ENCODE results near the gene CCDC97.

The CCDC97 gene

GRCh38 chr19:41322451-41322850 lies 12.5 kb downstream of the CCDC97 start:
- TF ChIP-seq CTCF (conservative IDR thresholded peaks at IDR 0.05; ENCODE audit: low read depth, low read length): no peak
- Histone ChIP-seq H2AFZ (ENCODE audit: low read depth) (no peak overlapping the region), H3K4me3 (IDR thresholded peaks at IDR 0.05; ENCODE audit: insufficient read depth, low read depth, low read length) (no peak overlapping the region), H3K36me3 (ENCODE audit: insufficient read depth) (peaks cover 1% of the 10 kb centered on the region; the same call in 1 of the 2 replicates), H3K79me2 (ENCODE audit: insufficient read depth, low read depth) (peaks cover 11% of the 10 kb centered on the region), H3K4me2 (no peak overlapping the region), H3K4me1 (ENCODE audit: low read depth, poor library complexity, severe bottlenecking) (peaks cover 19% of the 10 kb centered on the region), H3K27ac (no peak overlapping the region), H3K9ac (no peak overlapping the region), H3K27me3 (ENCODE audit: insufficient read depth, low read depth) (no peaks in the 10 kb centered on the region), H4K20me1 (ENCODE audit: insufficient read depth) (no peaks in the 10 kb centered on the region)

DNA sequence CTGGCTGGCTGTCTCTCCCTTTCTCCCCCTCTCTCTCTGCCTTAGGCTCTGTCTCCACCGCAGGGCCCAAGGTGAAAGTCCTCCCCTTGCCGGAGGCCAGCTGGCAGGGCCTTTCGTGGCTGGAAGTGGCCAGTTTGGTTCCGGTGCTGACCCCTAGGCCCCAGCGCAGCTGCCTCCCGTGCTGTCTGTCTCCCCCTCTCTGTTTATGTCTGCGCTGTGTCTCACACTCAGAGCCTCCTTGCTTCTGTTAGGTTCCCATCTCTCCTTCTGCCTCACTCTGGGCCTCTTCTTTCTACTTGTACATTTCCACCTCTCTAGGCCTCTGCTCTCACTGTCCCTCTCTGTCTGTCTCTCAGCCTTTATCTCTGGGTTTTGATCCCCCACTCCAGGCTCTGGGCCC lies 13.1 kb downstream of the CCDC97 start:
- no peak overlapping the region for H2AFZ ChIP-seq (ENCODE audit: low read depth)
- no peak overlapping the region for H3K4me3 ChIP-seq (IDR thresholded peaks at IDR 0.05; ENCODE audit: insufficient read depth, low read depth, low read length)
- H4K20me1 ChIP-seq (ENCODE audit: insufficient read depth): no peaks in the 10 kb centered on the region
- H3K27ac ChIP-seq: no peak overlapping the region
- H3K4me2 ChIP-seq: no peak overlapping the region
- peaks cover 25% of the 10 kb centered on the region for H3K4me1 ChIP-seq (ENCODE audit: low read depth, poor library complexity, severe bottlenecking)
- H3K9ac ChIP-seq: no peak overlapping the region
- no peak for TF ChIP-seq CTCF (conservative IDR thresholded peaks at IDR 0.05; ENCODE audit: low read depth, low read length)
- H3K79me2 ChIP-seq (ENCODE audit: insufficient read depth, low read depth): peaks cover 11% of the 10 kb centered on the region
- H3K36me3 ChIP-seq (ENCODE audit: insufficient read depth): no peaks in the 10 kb centered on the region; the same call in 1 of the 2 replicates
- H3K27me3 ChIP-seq (ENCODE audit: insufficient read depth, low read depth): no peaks in the 10 kb centered on the region

- Histone ChIP-seq H3K4me3 (IDR thresholded peaks at IDR 0.05; ENCODE audit: insufficient read depth, low read depth, low read length) (no peak overlapping the region), H3K27ac (no peak overlapping the region), H3K4me1 (ENCODE audit: low read depth, poor library complexity, severe bottlenecking) (peaks cover 30% of the 10 kb centered on the region), H4K20me1 (ENCODE audit: insufficient read depth) (no peaks in the 10 kb centered on the region), H3K4me2 (no peak overlapping the region), H3K9ac (no peak overlapping the region), H2AFZ (ENCODE audit: low read depth) (no peak overlapping the region), H3K36me3 (ENCODE audit: insufficient read depth) (no peaks in the 10 kb centered on the region; the same call in 1 of the 2 replicates), H3K79me2 (ENCODE audit: insufficient read depth, low read depth) (peaks cover 11% of the 10 kb centered on the region), H3K27me3 (ENCODE audit: insufficient read depth, low read depth) (no peaks in the 10 kb centered on the region)
- TF ChIP-seq CTCF (conservative IDR thresholded peaks at IDR 0.05; ENCODE audit: low read depth, low read length): no peak
Measured at GRCh38 chr19:41323430-41324125, 13.6 kb downstream of the CCDC97 start.

GRCh38 chr19:41324231-41324702 lies 14.3 kb downstream of the CCDC97 start:
- H3K27ac ChIP-seq: peak overlapping the region; percentile 5; the same call in 1 of the 2 replicates
- no peak overlapping the region for H2AFZ ChIP-seq (ENCODE audit: low read depth)
- peaks cover 37% of the 10 kb centered on the region for H3K4me1 ChIP-seq (ENCODE audit: low read depth, poor library complexity, severe bottlenecking)
- no peaks in the 10 kb centered on the region for H4K20me1 ChIP-seq (ENCODE audit: insufficient read depth)
- H3K36me3 ChIP-seq (ENCODE audit: insufficient read depth): no peaks in the 10 kb centered on the region; the same call in 1 of the 2 replicates
- H3K9ac ChIP-seq: no peak overlapping the region
- no peak overlapping the region for H3K4me2 ChIP-seq
- H3K79me2 ChIP-seq (ENCODE audit: insufficient read depth, low read depth): peaks cover 11% of the 10 kb centered on the region
- H3K27me3 ChIP-seq (ENCODE audit: insufficient read depth, low read depth): no peaks in the 10 kb centered on the region
- TF ChIP-seq CTCF (conservative IDR thresholded peaks at IDR 0.05; ENCODE audit: low read depth, low read length): no peak
- no peak overlapping the region for H3K4me3 ChIP-seq (IDR thresholded peaks at IDR 0.05; ENCODE audit: insufficient read depth, low read depth, low read length)
